NCI-H526 treated with DMSO at 0.1 percent for 48 hours (cell line): Measurements from ENCODE around the gene INTS13.
"Not testable (repeated sequence)": the region's sequence is repeated elsewhere in the genome, so short reads cannot be mapped to it uniquely, and the experiment has no call there.

Experiments
- DNase-seq: peaks from one replicate; lab custom pipeline; 2025; lab: John Stamatoyannopoulos, UW

The INTS13 gene

GRCh38 chr12:26936559-26937442 is 980 bp downstream of the INTS13 start:
- peak; percentile 12 for DNase-seq

GRCh38 chr12:26935636-26936378 is 2.0 kb downstream of the INTS13 start:
- DNase-seq: no peak

GRCh38 chr12:26929590-26929989 is 8.2 kb downstream of the INTS13 start:
- DNase-seq: no peak

- no peak for DNase-seq
These were observed 9.1 kb downstream of the INTS13 start for GRCh38 chr12:26928661-26929060.

GRCh38 chr12:26921886-26922285 is 15.9 kb downstream of the INTS13 start:
- no peak for DNase-seq

GRCh38 chr12:26919216-26919555 is 18.6 kb downstream of the INTS13 start:
- no peak for DNase-seq

GRCh38 chr12:26918321-26919215 is 19.2 kb downstream of the INTS13 start:
- no peak for DNase-seq

- peak; percentile 92 for DNase-seq
These were observed 31.1 kb downstream of the INTS13 start for GRCh38 chr12:26906704-26907103.

GRCh38 chr12:26906024-26906423 is 31.8 kb downstream of the INTS13 start:
- DNase-seq: no peak

GRCh38 chr12:26903396-26903795 is 34.4 kb downstream of the INTS13 start:
- not testable (repeated sequence) for DNase-seq

GRCh38 chr12:26896913-26897312 is 40.9 kb downstream of the INTS13 start:
- no peak for DNase-seq

GRCh38 chr12:26895672-26896071 is 42.1 kb downstream of the INTS13 start:
- DNase-seq: no peak

GRCh38 chr12:26891704-26892103 is 46.1 kb downstream of the INTS13 start:
- DNase-seq: no peak

GRCh38 chr12:26890784-26891183 is 47.0 kb downstream of the INTS13 start:
- DNase-seq: no peak

GRCh38 chr12:26884765-26885576 is 52.8 kb downstream of the INTS13 start:
- DNase-seq: peak; percentile 88

- DNase-seq: no peak
These were observed 57.2 kb downstream of the INTS13 start for GRCh38 chr12:26880625-26881024.

GRCh38 chr12:26878661-26879119 is 59.1 kb downstream of the INTS13 start:
- no peak for DNase-seq

- no peak for DNase-seq
These were observed 63.1 kb downstream of the INTS13 start for GRCh38 chr12:26874501-26875296.

GRCh38 chr12:26872625-26873024 is 65.2 kb downstream of the INTS13 start:
- no peak for DNase-seq

- no peak for DNase-seq
These were observed 65.8 kb downstream of the INTS13 start for GRCh38 chr12:26871985-26872384.
